Activated CD4-positive, alpha-beta T cell treated with anti-CD3 and anti-CD28 coated beads, Interleukin-10, Interleukin-2, amounts not matched to agents 100 ng/mL and 50 ng/mL, durations not matched to agents 16 hours and 8 hours (primary cell): Measurements from ENCODE around the gene SSBP4.

Experiments used
- DNase-seq: peaks from one replicate; pipeline ENCODE4 v3.0.0-alpha.2; 2020

The SSBP4 gene

DNA sequence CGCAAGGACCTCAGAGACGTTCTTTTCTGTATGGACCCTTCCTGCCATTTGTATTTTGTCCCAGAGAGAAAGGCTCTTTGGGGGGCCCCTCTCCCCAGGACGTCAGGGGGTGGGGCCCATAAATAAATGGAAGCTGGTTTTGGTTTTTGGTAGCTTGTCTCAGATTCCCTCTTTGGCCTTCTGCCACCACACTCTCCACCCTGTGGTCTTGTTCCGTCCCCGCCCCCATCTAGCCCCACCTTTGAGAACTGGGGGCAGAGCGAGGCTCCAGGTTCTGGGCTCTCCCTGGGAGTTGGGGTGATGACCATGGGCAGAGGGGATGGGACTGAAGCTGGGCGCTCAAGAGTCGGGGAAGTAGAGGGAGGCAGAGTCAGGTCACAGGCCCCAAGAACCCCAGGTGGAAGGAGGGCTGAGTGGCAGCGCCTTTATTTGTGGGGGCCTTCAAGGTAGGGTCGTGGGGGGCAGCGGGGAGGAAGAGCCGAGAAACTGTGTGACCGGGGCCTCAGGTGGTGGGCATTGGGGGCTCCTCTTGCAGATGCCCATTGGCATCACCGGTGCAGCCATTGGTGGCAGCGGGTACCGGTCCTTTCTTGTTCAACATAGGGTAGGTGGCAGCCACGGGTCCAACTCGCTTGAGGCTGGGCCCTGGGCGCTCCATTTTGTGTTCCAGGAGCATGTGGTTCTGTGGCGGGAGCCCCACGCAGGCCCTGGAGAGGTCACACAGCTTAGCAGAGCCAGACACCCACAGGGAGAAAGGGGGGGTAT is 15.4 kb downstream of the SSBP4 start:
- DNase-seq: no peak

DNA sequence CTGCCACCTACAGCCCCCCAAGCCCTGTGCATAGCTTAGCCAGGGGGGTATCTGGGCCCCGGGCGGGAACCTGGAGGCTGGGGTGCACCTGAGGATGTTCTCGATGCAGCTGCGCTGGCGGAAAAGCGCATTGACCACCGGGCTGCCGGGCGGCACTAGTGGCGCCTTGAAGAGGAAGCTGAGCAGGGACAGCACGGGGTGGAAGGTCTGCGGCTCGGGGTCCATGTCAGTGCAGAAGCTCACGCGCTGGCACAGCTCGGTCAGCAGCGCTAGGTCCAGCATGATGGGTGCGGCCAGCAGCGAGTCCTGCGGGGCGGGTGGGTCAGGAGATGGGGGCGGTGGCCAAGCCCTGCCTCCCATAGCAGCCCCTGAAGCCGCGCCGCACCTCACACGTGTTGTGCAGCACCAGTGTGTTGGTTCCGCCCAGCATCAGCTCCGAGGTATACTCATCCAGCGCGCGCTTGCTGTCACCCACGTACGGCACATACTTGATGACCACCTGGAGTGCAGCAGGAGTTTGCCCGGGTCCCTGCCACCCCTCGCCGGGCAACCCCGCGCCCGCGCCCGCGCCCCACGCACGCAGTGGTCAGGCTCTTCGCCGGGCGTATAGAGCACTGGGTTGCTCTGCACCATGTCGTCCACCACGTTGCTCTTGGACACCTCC is 16.1 kb downstream of the SSBP4 start:
- no peak for DNase-seq

DNA sequence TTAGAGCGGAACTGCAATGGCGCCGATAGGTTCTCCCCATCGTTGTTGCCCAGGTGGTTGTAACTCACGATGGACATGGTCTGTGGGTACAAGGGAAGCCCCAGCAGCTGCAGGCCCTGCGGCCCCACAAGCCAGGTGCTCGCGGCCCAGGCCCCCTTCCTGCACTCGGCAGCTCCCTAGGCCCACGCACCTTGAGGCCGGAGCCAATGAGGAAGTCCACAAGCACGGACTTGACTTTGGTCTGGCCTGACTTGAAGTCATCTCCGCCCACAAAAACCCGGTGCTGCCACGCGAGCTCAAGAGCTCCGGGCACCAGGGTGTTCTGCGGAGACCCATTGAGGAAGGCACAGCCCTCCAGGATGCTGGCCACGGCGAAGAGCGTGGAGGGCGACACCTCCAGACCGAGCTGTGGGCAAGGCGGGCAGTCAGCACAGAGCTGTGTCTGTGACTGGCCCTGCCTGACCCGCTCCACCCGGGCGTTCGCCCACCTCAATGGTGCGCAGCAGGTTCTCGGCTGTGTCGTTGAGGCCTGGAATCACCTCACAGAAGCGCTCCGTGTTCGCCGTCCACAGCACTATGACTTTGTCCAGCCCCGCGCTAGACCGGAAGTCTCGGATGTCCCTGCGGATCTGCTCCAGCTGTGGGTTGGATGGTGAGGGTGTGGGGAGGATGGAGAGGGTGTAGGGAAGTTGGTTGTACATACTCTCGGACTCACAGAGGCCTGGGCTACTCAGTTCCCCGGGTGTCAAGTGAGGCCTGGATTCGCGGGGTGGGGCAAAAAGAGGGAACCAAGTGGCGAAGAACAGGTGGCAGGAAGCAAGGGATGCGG is 16.9 kb downstream of the SSBP4 start:
- DNase-seq: no peak

DNA sequence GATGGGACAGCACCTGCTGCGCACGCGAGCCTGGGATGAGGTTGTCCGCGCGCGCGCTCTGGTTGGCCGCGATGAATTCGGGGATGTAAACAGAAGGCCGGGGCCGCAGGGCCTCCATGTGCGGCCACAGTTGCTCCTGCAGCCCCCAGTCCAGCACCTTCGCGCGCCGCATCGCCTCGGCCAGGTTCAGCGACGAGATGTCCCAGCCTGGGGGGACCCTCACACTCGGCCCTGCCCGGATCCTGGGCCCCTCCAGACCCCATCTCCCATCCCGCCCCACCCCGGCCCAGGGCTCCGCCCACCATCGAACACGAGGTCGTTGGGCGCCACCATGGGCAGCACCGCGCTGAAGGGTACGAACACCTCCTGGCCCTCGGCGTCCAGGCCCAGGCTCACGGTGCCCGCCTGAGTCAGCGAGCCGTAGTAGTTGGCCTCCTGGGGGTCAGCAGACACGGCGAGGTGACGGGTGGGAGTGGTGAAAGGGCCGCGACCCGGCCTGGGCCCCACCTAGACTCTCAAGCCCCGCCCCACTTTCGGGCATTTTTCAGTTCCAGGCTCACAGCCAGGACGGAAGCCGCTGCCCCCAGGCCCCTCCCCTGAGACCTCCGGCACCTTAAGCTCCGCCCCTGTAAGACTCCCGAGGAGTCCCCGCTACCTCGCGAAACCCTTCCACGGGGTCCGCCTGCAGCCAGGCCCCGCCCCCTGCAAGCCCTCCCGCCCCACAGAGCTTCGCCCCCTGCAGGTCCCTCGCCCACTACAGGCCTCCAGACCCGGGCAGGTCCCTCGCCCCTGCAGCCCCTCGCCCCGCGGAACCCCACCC is 17.7 kb downstream of the SSBP4 start:
- DNase-seq: peak; percentile 80

DNA sequence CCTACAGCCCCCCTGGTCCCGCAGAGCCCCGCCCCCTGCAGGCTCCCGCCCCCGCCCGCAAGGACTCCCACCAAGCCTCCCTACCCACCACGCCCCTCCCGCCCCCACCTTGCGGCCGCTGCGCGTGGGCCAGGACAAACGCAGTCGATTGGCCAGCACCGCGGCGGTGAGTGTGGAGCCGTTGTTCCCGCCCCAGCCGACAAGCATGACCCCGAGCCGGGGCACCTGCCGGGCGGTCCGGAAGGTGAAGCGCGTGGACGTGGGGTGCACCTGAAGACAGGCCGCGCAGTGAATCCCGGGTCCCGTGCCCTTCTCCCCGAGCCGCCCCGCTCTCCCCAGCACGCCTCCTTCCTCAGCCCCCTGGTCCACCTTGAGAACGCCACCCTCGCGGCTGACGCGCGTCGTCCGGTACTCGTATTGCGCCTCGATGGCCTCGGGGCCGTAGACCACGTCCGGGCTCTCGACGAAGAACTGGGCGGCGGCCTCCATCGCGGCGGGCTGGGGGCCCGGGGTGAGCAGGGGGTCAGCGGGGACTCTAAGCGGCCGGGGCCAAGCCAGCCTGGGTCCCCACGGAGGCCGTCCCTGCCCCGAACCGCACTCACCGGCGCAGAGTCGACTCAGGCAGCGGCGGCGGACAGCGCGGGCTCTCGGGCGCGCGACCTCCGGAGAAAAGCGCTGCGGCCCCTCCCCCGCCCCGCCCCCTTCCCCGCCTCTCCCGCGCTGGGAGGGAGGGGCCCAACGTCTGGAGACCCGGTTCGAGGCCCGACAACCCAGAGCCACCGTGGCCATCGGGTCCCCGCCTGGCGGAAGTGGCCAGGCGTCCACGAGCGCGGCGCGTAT is 18.5 kb downstream of the SSBP4 start, which contains the start of gene ISYNA1:
Gene ISYNA1 (minus strand): TSS at position 643 of the 840 bp plus-strand sequence. CDS start 154 bp downstream, at position 489.
- DNase-seq: no peak

DNA sequence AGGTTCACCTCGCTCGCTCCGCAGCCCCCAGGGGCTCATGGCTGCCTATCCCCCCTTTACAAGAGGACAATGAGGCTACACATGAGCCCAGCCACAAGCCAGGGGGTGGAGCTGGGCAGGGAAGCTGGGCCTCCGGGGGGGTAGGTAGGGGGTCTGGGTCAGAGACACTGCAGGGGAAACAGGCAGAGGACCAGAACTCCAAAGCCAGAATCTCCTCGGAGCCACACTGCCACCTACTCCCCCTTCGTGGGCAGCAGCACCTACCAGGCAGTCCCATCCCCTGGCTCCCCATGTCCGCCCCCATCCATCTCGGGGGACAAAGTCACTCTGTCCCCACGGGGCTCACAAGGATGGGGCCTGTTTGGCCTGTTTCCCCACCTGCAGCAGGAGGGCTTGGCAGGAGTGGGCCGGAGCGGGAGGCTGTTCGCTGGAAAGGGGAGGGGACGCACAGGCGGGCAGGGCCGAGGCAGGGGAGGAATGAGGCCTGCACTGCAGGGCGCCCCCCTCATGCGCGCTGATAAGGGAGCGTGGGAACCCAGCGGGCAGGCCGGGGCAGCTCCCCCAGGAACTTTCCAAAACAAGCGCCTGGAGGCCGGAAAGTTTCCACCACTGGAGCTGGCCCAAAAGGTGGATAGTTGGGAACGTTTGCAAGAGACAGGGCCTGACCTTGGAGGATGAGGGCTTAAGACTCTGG is 19.3 kb downstream of the SSBP4 start:
- no peak for DNase-seq

DNA sequence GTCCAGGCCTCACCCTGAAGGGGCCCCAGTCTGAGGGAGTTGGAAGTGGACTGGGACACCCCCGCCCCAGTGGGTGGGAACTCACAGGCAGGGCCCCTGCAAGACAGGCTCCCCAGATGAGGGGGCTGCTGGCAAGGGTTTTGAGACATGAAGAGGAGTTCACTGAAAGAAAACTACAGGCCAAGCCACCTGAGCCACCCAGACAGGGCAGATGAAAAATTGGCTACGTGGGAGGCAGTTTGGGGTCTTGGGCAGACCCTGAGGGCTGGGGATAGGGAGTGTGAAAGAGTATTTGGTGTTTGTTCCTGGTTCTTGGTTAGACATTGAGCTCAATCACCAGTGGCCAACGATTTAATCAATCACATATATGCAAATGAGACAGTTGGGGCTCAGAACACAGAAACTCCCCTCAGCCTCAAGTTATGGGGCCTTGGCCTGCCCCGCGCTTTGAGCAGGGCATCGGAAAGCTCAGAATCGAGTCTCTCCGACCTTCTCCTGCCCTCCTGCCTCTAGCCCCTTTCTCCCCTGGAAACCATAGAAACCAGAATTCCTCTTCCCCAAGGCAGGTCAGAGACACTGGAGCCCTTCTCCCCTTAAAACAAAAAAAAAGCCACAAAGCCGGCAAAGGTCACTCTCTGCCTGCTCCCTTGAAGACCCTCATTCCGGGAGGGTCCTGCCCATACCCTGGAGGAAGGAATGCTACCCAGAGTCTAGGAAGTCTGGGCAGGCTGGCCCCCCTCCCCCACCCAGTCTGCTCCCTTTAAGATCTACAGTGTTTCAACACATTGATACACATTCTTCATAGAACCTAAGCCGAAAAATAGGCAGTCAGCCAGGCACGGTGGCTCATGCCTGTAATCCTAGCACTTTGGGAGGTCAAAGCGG is 20.1 kb downstream of the SSBP4 start:
- DNase-seq: no peak

DNA sequence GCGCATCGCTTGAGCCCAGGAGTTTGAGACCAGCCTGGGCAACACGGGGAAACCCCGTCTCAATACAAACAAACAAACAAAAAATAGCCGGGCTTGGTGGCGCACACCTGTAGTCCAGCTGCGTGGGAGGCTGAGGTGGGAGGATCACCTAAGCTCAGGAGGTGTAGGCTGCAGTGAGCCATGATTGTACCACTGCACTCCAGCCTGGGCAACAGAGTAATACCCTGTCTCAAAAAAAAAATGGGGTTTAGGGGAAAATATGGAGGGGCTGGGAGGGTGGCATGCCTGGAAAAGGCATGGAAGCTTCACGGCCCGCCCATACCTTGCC is 20.7 kb downstream of the SSBP4 start:
- DNase-seq: no peak

DNA sequence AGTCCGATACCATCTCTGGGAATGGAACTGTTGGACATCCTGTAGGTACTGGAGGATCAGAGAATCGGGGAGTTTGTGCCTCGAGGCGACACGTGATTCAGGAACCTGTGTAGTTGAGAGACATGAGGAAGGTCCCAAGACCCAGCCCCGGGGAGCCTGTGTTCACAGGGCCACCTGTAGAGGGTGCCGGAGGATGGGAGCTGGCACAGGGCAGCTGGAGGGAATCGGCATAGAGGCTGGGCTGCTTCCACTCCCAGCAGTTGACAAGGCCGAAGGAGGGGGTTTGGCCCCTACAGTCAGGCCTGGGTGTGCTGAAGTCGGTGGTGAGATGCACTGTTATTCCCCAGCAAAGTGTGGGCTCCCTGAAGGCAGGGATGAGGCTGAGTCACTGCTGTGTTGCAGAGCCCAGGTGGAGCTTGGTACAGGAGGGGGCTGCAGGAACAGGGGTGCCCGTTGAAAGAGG is 21.2 kb downstream of the SSBP4 start:
- DNase-seq: peak; percentile 51

DNA sequence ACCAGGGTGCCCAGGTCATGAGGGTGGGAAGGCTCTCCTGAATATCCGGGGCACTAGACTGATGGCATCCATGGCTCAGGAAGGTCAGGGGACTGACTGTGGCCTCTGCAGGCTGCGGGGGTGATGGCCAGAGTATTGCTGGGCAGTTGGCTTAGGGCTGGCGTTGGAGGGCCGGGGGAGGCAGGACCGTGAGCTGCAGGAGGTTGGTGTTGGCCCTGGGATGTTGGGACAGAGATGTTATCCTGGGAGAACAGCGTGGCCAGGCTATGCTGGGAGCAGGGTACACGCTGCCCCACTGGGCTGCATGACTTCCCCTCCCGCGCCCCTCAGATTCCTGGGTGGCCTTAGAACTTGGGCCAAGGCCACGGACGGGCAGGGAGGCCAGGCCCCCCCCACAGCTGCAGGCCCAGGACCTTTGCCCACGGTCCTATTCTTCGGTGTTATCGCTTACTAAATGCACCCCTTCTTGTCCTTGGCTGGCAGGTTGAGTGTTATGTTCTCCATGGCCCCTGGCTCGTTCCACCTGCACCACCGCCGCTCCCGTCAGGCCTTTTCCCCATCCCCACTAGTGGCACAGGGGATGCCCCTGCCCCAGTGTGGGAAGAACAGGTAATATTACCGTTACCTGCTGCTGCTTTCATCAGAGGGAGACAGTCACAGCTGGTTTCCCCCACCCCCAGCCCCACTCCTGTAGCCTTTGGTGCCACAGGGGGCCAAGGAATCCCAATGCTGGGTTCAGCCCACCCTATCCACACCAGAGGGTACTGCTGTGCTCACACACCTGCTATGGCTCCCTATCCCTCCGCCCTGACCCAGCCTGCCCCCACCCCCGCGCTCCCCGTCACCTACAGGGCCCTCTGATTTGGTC is 22.0 kb downstream of the SSBP4 start:
- no peak for DNase-seq

DNA sequence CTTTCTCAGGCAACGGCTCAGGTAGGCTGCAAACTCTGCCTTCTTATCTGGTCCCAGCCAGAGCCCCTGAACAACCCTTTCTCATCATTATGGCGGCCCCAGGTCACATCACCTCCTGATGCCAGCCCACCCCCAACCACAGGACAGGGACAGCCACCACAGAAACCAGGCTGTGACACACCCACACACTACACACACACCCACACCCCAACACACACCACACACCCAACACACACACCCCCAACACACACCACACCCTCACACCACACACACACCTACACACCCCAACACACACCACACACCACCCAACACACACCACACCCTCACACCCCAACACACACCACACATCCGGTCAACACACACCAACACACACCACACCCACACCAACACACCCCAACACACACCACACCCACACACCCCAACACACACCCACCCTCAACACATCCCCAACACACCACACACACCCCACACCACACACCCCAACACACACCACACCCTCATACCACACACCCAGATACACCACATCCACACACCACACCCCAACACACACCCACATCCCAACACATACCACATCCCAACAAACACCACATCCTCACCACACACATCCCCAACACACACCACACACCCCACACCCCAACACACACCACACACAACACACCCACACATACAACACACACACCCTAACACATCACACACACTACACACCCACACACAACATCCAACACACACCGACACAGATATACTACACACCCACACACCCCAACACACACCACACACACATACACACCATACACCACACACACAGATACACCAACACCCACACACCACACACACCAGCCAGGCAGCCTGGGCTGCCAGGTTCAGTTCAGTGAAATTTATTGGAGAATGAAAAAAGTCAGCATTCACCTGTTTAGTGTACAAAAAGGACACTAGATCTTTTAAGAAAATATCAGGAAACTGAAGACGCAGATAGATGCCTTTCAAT is 22.9 kb downstream of the SSBP4 start:
- DNase-seq: no peak

DNA sequence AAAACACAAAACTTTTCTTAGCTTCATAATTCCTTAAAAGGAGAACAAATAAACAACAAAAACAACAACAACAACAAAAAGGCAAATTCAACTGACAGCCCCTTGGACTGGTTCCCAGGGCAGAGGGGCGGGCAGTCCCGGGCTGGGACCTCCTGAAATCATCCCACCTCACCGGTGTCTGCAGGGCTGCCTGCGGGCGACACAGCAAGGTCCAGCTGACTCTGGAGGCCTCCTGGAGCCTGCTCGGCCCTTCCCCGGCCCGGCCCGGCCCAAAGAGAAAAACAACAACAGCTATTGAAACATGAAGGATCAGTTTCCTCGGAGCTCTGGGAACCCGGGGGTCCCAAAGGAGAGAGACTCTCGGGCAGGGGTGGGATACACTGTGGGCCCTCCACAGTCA is 23.7 kb downstream of the SSBP4 start:
- DNase-seq: no peak

DNA sequence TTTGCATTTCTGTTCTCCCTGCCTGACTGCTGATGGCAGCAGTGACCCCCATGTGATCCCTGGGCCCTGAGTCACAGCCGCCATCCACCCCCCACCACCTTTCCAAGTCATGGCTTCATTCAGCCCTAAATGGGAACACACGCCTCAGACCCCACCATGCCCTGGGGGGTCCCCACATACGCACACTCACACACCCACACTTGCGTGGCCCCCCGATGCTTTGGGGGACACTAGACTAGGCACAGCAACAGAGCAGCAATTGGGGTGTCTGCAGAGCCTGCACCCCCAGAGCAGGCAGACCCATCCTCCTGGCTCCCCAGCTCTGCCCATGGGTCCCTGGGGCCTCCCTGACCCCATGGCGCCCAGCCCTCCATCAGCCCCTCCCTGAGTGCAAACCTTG is 24.2 kb downstream of the SSBP4 start:
- DNase-seq: no peak

DNA sequence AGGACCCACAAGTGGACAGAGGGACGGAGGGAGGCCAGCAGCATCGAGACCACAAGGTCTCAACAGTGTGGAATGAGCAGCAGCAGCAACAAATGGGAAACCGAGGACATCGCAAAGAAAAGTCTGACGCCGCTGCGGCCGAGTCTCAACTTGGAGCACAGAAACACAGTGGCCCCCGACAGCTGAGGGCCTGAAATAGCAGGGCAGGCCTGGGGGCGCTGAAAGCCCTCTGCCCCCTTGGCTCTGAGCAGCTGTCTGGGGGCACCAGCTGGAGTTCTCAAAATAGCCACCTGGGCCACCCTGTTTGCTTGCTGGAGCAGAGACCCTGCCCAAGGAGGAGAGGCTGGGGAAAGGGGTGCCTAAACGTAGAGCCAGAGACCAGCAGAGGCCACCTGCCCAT is 24.6 kb downstream of the SSBP4 start:
- no peak for DNase-seq

DNA sequence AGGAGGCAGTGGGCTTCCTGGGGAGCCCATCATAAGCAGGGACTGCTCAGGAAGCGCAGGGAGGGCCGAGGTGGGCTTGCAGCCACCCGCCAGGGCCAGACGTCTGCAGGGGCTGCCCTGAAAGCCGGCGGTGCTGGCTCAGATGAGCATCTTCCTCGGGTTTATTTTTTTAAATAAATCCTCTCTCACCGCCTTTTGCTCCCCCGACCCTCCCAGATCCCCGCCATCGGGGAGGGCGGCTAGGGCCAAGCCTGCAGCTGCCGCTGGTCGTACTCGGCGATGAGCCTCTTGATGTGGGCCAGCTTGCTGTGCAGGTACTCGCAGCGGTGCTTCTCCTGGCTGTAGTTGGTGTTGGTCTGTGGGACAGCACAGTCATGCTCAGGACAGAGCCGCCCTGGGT is 25.3 kb downstream of the SSBP4 start:
- no peak for DNase-seq

DNA sequence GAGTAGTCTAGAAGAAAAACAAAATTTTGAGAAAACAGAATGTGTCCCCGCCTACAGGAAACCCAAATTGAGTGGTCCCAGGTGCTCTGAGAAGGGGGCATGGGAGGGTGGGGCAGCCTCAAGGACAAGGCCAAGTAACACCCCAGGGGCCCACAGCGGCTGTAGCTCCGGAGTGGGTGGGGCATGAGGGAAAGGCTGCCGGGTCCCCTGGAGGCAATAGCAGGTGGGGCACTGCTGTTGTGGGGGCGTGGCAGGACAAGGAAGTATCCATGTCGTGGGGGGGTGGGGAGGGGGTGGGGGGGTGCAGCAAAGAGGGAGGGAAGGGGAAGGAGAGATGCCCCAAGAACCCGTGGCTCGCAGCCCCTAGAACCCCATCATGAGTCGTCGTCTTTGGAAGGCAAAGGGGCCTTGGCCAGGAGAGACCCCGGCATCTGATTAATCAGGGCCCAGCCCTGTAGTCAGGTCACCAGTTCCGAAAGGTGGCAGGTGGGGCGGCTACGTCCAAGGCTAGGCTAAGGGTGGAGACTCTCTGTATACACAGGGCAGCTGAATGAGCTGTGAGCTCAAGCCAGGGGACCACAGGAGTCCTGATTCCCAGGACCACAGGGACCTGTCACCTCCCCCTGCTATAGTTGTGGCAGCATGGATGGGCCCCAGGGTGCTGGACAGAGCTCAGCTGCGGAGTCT is 26.2 kb downstream of the SSBP4 start:
- no peak for DNase-seq

DNA sequence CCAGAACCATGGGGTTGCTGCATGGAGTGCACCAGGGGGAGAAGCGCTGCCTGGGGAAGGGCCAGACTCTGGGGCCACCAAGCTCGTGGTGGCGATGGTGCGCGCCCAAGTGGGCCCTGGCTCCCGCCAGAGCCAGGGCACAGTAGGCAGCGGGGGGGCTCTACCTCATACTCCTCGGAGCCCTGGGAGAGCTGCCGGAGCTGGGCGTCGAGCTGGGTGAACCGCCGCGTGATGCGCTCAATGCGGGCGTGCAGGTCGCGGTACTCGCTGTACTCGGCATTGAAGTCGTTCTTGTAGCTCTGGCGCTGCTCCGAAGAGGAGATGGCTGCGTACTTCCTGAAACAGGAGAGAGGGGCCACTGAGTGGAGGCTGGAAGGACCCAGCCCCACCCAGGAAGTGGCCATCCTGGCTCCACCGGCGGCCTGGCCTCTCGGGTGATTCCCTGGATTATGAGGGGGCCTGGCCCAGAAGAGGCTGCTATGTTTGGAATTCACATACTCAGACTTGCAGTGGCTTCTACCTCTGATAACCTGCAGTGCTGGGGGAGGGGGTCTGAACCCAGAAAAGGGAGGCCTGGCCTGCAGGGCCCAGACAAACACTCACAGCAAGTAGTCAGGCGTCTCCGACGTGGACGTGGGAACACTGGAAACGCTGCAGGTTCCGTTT is 27.1 kb downstream of the SSBP4 start:
- DNase-seq: no peak
